Chondrocyte (in vitro differentiated cells): Measurements from ENCODE around the gene PTCHD4. TPM values are rescaled to one million over a fixed set of nuclear protein-coding genes. Genes with fewer than 3 reads are reported as not detected.
"Not testable (repeated sequence)": the region's sequence is repeated elsewhere in the genome, so short reads cannot be mapped to it uniquely, and the experiment has no call there.

Experiments
- DNase-seq: peaks from one replicate; pipeline ENCODE4 v3.0.0; 2021; ENCODE audit warnings: mixed read lengths, low spot score
- H3K27ac Mint-ChIP-seq: one replicate; pipeline ENCODE4 v1.8.0; 2021; ENCODE audit warnings: mild to moderate bottlenecking, moderate library complexity, mixed read lengths; ENCODE audit not compliant: unreplicated experiment
- H3K27me3 Mint-ChIP-seq: 2 replicates; pipeline ENCODE4 v1.8.0; 2021; ENCODE audit warnings: low read depth, mixed read lengths
- H3K36me3 Mint-ChIP-seq: 2 replicates; pipeline ENCODE4 v1.8.0; 2021; ENCODE audit warnings: low read depth, mixed read lengths
- H3K4me1 Mint-ChIP-seq: 2 replicates; pipeline ENCODE4 v1.8.0; 2021; ENCODE audit warnings: low read depth, mild to moderate bottlenecking, mixed read lengths
- H3K4me3 Mint-ChIP-seq: one replicate; pipeline ENCODE4 v1.8.0; 2021; ENCODE audit warnings: mild to moderate bottlenecking, moderate library complexity, mixed read lengths; ENCODE audit not compliant: unreplicated experiment
- H3K9me3 Mint-ChIP-seq: 2 replicates; pipeline ENCODE4 v1.8.0; 2021; ENCODE audit warnings: low read depth, mixed read lengths
- total RNA-seq: library from RNA; stranded (reverse); gene quantifications from 3 replicates; pipeline ENCODE4 v1.2.1, GENCODE V29; 2021
- TF ChIP-seq, protein P1 (sequence below): fragments of 200-600 bp; sonication (generic); IDR thresholded peaks from 2 replicates; pipeline ENCODE4 v1.5.0; 2021; ENCODE audit warnings: antibody characterized with exemption, mild to moderate bottlenecking, moderate library complexity

The PTCHD4 gene
- total RNA-seq, 1 donor from 2014 or later, result 0.95 TPM

DNA sequence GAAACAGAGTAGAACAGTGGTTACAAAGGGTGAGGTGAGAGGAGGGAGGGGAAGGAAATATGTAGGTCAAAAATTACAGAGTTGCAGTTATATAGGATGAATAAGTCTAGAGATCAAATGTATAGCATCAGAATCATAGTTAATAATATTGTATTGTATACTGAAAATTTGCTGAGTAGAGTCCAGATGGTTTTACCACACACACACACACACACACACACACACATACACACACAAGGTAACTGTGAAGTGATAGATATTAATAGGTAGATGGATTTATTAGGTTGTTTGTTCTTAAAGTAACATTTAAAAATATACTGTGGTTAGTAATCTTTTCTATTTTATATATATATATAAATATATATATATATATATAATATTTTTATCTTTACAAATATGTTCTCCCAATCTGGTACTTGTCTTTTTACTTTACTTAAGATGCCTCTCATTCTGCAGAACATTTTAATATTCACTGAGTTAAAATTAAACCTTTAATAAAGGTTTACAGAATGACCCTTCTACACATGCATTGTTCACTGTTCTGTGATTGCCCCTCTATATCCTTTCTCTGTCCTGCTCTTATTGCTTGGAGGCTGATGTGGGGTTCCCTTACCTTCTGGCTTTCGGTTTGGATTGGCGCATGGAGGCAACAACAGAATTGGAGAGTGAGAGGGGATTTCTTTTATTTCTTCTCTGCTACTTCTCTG is 408 bp downstream of the PTCHD4 start:
- H3K27ac Mint-ChIP-seq, result peak overlapping the region; percentile 81

DNA sequence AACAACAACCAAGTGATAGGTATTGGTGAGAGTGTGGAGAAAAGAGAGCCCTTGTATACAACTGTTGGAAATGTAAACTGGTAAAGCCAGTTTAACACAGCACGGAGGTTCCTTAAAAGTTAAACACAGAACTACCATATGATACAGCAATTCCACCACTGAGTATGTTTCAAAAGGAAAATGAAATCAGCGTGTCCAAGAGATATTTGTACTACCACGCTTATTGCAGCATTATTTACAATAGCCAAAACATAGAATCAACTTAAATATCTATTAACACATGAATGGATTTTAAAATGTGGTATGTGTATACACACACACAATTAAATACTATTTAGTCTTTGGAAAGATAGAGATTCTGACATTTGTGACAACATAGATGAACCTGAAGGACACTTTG is 1.1 kb downstream of the PTCHD4 start:
- H3K36me3 Mint-ChIP-seq, result no peaks in the 10 kb centered on the region
- peaks cover 4% of the 10 kb centered on the region for H3K9me3 Mint-ChIP-seq
- H3K27me3 Mint-ChIP-seq, result no peaks in the 10 kb centered on the region
- no peak for DNase-seq
- H3K27ac Mint-ChIP-seq, result no peak overlapping the region
- TF ChIP-seq, protein P1, sequence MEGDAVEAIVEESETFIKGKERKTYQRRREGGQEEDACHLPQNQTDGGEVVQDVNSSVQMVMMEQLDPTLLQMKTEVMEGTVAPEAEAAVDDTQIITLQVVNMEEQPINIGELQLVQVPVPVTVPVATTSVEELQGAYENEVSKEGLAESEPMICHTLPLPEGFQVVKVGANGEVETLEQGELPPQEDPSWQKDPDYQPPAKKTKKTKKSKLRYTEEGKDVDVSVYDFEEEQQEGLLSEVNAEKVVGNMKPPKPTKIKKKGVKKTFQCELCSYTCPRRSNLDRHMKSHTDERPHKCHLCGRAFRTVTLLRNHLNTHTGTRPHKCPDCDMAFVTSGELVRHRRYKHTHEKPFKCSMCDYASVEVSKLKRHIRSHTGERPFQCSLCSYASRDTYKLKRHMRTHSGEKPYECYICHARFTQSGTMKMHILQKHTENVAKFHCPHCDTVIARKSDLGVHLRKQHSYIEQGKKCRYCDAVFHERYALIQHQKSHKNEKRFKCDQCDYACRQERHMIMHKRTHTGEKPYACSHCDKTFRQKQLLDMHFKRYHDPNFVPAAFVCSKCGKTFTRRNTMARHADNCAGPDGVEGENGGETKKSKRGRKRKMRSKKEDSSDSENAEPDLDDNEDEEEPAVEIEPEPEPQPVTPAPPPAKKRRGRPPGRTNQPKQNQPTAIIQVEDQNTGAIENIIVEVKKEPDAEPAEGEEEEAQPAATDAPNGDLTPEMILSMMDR, result no peak
- H3K4me1 Mint-ChIP-seq, result peaks cover 7% of the 10 kb centered on the region
- H3K4me3 Mint-ChIP-seq, result peak overlapping the region; percentile 31

More for the DNA sequence above, 408 bp downstream of the PTCHD4 start:
- no peak for DNase-seq
- TF ChIP-seq, protein P1, result no peak
- H3K4me3 Mint-ChIP-seq, result peak overlapping the region; percentile 59
- H3K27me3 Mint-ChIP-seq, result no peaks in the 10 kb centered on the region
- H3K4me1 Mint-ChIP-seq, result peaks cover 7% of the 10 kb centered on the region
- no peaks in the 10 kb centered on the region for H3K36me3 Mint-ChIP-seq
- peaks cover 4% of the 10 kb centered on the region for H3K9me3 Mint-ChIP-seq

DNA sequence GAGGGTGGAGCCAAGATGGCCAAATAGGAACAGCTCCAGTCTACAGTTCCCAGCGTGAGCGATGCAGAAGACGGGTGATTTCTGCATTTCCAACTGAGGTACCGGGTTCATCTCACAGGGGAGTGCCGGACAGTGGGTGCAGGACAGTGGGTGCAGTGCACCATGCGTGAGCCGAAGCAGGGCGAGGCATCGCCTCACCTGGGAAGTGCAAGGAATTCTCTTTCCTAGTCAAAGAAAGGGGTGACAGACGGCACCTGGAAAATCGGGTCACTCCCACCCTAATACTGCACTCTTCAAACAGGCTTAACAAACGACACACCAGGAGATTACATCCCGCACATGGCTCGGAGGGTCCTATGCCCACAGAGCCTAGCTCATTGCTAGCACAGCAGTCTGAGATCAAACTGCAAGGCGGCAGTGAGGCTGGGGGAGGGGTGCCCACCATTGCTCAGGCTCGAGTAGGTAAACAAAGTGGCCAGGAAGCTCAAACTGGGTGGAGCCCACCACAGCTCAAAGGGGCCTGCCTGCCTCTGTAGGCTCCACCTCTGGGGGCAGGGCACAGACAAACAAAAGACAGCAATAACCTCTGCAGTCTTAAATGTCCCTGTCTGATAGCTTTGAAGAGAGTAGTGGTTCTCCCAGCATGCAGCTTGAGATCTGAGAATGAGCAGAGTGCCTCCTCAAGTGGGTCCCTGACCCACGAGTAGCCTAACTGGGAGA is 8.4 kb downstream of the PTCHD4 start:
- H3K4me3 Mint-ChIP-seq, DNase-seq, H3K36me3 Mint-ChIP-seq, H3K27me3 Mint-ChIP-seq, H3K4me1 Mint-ChIP-seq, H3K9me3 Mint-ChIP-seq, H3K27ac Mint-ChIP-seq: not testable (repeated sequence)

DNA sequence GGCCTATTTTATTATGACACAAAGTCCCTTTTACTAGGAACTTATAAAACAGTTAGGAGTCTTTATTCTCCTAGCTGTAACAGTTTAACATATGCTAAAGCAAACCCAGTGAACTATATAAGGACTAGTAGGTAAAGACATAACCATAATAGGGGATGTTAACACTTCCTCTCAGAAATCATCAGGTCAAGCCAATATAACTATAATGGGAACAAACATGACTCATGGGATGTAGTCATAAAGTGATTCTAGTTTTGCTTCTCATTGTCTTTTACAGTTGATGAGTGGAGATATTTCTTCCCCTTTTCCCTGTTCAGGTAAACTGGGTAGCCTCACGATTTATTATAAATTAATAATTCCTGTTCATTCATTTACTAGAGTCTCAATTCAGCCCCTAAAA is 9.7 kb downstream of the PTCHD4 start:
- H3K27me3 Mint-ChIP-seq, result no peaks in the 10 kb centered on the region
- peaks cover 2% of the 10 kb centered on the region for H3K36me3 Mint-ChIP-seq
- no peak overlapping the region for H3K27ac Mint-ChIP-seq
- DNase-seq, result no peak
- H3K9me3 Mint-ChIP-seq, result peaks cover 3% of the 10 kb centered on the region
- H3K4me3 Mint-ChIP-seq, result no peak overlapping the region
- H3K4me1 Mint-ChIP-seq, result no peaks in the 10 kb centered on the region
- TF ChIP-seq, protein P1, result no peak

DNA sequence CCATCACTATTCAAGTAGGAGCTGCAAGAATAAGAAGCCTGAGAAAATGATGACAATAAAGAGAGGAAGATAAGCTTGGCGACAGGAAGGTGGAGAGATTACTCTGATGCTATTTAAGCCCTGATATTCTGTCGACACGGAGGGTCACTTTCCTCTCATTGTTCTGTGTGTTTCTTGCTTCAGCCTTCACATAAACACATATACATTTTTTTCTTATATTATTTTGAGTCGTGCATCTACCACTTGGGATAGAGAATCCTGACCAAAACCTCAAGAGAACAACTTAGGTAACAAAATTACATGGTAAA is 10.5 kb downstream of the PTCHD4 start:
- peaks cover 2% of the 10 kb centered on the region for H3K36me3 Mint-ChIP-seq
- TF ChIP-seq, protein P1, result no peak
- H3K4me3 Mint-ChIP-seq, result no peak overlapping the region
- H3K27ac Mint-ChIP-seq, result no peak overlapping the region
- no peaks in the 10 kb centered on the region for H3K4me1 Mint-ChIP-seq
- H3K9me3 Mint-ChIP-seq, result peaks cover 3% of the 10 kb centered on the region
- no peak for DNase-seq
- no peaks in the 10 kb centered on the region for H3K27me3 Mint-ChIP-seq
